ENCODE data around the gene KANK4.

- TF ChIP-seq RFX5 (IDR thresholded peaks at IDR 0.05; ENCODE audit: low read depth, low read length) (no peak), MAZ (IDR thresholded peaks at IDR 0.05; ENCODE audit: borderline replicate concordance, low read depth, low read length) (no peak), USF2 (IDR thresholded peaks at IDR 0.05; ENCODE audit: low read depth, low read length) (no peak), POLR2A (IDR thresholded peaks at IDR 0.05; ENCODE audit: low read depth, low read length) (no peak), CTCF (conservative IDR thresholded peaks at IDR 0.05; ENCODE audit: low read depth, low read length) (no peak), MXI1 (IDR thresholded peaks at IDR 0.05; ENCODE audit: borderline replicate concordance, low read depth, low read length) (no peak), BHLHE40 (IDR thresholded peaks at IDR 0.05; ENCODE audit: low read depth, low read length) (no peak), CEBPB (IDR thresholded peaks at IDR 0.05; ENCODE audit: low read depth, low read length) (no peak), RAD21 (IDR thresholded peaks at IDR 0.05; ENCODE audit: low read length) (no peak), MAFK (IDR thresholded peaks at IDR 0.05; ENCODE audit: low read depth, low read length) (no peak), SMC3 (IDR thresholded peaks at IDR 0.05; ENCODE audit: low read depth, low read length) (no peak), CHD1 (IDR thresholded peaks at IDR 0.05; ENCODE audit: low read depth, low read length) (no peak), ELK1 (IDR thresholded peaks at IDR 0.05; ENCODE audit: borderline replicate concordance, low read depth, low read length) (no peak), RCOR1 (IDR thresholded peaks at IDR 0.05; ENCODE audit: insufficient replicate concordance, low read length) (no peak)
These were observed 38.7 kb upstream of the KANK4 start for GRCh38 chr1:62357916-62358315.

Data from IMR-90 (cell line).